HUES48 (cell line): ENCODE results near the gene LSM2.
"Not testable (repeated sequence)": the region's sequence is repeated elsewhere in the genome, so short reads cannot be mapped to it uniquely, and the experiment has no call there.

Experiments
- H3K27ac ChIP-seq: one replicate; pipeline ENCODE4 v1.7.0; 2013; ENCODE audit warnings: low read depth, low read length, inconsistent platforms
- H3K27me3 ChIP-seq: 2 replicates; pipeline ENCODE4 v1.6.1; 2013; ENCODE audit warnings: mild to moderate bottlenecking, low read length; ENCODE audit not compliant: control insufficient read depth, insufficient read depth
- H3K36me3 ChIP-seq: 2 replicates; pipeline ENCODE4 v1.6.1; 2013; ENCODE audit warnings: low read length; ENCODE audit not compliant: control insufficient read depth, insufficient read depth
- H3K4me1 ChIP-seq: 2 replicates; pipeline ENCODE4 v1.6.1; 2013; ENCODE audit warnings: mild to moderate bottlenecking, low read length; ENCODE audit not compliant: control insufficient read depth, insufficient read depth
- H3K4me3 ChIP-seq: 2 replicates; pipeline ENCODE4 v1.5.1; 2013; ENCODE audit warnings: mild to moderate bottlenecking, low read depth, low read length
- H3K9ac ChIP-seq: 2 replicates; pipeline ENCODE4 v1.6.1; 2013; ENCODE audit warnings: mild to moderate bottlenecking, low read depth, low read length, moderate library complexity
- H3K9me3 ChIP-seq: 2 replicates; pipeline ENCODE4 v1.6.1; 2013; ENCODE audit warnings: low read length; ENCODE audit not compliant: control insufficient read depth, insufficient read depth

LSM2 gene

DNA sequence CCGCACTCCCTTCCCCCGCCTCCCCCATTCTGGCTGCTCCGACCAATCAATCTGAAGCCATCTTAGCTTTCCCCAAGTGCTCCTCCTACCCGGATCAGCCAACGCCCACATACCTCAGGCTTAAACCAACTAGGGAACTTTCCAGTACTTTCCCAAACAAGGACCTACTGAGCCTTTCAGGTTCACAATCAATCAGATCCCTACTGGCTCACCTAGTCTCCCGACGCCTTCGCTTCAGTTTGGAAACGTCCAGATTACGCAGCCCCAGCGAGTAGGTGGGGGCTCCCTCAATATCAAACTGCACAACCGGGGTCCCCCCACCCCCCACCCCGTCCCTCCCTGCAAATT is 7.9 kb upstream of the LSM2 start:
- Histone ChIP-seq H3K27me3 (no peaks in the 10 kb centered on the region), H3K4me1 (peaks cover 10% of the 10 kb centered on the region; the same call in 1 of the 2 replicates), H3K4me3 (peak overlapping the region; percentile 65), H3K9ac (peak overlapping the region; percentile 46), H3K9me3 (no peaks in the 10 kb centered on the region), H3K27ac (peak overlapping the region; percentile 100), H3K36me3 (no peaks in the 10 kb centered on the region)

DNA sequence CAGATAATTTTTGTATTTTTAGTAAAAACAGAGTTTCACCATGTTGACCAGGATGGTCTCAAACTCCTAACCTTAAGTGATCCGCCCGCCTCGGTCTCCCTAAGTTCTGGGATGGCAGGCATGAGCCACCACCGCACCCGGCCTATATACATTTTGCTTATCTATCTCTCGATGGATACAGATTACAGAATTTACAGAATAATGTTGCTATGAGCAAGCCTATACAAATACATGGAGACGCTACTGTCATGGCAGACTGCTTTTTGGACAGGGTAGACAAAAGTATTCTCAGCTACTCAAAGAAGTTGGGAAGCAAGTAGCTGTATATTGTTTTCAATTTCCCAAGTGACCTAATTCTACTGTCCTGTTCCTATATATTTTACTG is 6.7 kb upstream of the LSM2 start:
- Histone ChIP-seq H3K27me3 (no peaks in the 10 kb centered on the region), H3K9me3 (no peaks in the 10 kb centered on the region), H3K4me3 (no peak overlapping the region), H3K27ac (peak overlapping the region; percentile 64), H3K36me3 (no peaks in the 10 kb centered on the region), H3K9ac (no peak overlapping the region), H3K4me1 (peaks cover 7% of the 10 kb centered on the region; the same call in 1 of the 2 replicates)

- H3K4me3 ChIP-seq, result no peak overlapping the region
- no peaks in the 10 kb centered on the region for H3K9me3 ChIP-seq
- peaks cover 4% of the 10 kb centered on the region; the same call in 1 of the 2 replicates for H3K4me1 ChIP-seq
- H3K36me3 ChIP-seq, result no peaks in the 10 kb centered on the region
- no peak overlapping the region for H3K9ac ChIP-seq
- no peaks in the 10 kb centered on the region for H3K27me3 ChIP-seq
- no peak overlapping the region for H3K27ac ChIP-seq
These were observed 4.9 kb upstream of the LSM2 start for GRCh38 chr6:31811645-31812044.

GRCh38 chr6:31808599-31808998 is 1.8 kb upstream of the LSM2 start:
- H3K27me3 ChIP-seq, H3K9me3 ChIP-seq, H3K4me1 ChIP-seq, H3K4me3 ChIP-seq, H3K27ac ChIP-seq, H3K36me3 ChIP-seq, H3K9ac ChIP-seq: not testable (repeated sequence)

DNA sequence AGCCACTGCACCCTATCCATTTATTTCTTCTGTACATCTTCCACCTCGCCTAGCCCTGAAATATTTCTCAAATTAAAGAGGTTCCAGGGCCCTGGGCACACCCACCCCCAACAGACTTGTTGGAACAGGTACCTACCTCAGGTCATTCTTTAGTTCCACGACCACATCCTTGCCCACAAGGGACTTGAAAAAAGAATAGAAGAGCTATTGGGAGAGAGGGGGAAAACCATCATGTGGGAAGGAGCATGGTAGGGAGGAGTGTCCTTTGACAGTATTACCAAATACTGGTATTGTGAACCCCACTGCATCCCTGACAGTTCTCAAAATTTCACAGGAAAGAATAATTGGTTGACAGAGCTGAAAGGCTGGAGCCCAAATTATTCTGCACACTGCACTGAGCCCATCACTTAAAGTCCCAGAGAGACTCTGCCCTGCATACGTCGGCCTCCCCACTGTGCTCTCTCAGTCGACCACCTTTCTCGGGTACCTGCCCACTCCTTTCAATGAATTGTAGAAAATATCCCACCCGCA is 762 bp downstream of the LSM2 start:
- H3K9me3 ChIP-seq, result no peaks in the 10 kb centered on the region
- no peaks in the 10 kb centered on the region; the same call in 1 of the 2 replicates for H3K4me1 ChIP-seq
- H3K4me3 ChIP-seq, result peak overlapping the region; percentile 95
- no peaks in the 10 kb centered on the region for H3K27me3 ChIP-seq
- peak overlapping the region; percentile 95 for H3K9ac ChIP-seq
- H3K27ac ChIP-seq, result peak overlapping the region; percentile 97
- H3K36me3 ChIP-seq, result peaks cover 25% of the 10 kb centered on the region

DNA sequence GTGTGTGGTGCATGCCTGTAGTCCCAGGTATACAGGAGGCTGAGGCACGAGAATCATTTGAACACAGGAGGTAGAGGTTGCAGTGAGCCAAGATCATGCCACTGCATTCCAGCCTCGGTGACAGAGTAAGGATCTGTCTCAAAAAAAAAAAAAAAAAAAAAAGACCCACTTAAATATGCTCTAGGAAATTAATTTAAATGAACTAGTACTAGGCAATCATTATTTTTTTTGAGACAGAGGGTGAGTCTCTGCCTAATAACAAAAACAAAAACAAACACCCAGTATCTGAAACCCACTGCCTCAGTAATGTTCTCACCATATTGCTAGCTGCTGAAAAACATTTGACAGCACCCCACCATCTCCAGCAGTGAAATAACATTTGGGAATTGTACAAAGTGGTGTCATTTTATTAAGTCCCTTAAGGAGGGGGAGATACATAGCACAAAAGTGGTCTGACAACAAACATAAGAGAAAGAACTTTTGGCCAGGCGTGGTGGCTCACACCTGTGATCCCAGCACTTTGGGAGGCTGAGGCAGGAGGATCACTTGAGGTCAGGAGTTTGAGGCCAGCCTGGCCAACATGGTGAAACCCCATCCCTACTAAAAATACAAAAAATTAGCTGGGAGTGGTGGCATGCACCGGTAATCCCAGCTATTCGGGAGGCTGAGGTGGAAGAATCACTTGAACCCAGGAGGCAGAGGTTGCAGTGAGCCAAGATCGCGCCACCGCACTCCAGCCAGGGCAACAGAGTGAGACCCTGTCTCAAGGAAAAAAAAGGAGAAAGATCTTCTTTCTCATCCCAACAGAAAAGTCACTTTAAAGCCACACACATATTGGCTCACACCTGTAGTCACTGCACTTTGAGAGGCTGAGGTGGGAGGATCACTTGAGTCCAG is 5.5 kb downstream of the LSM2 start:
- H3K27me3 ChIP-seq, H3K4me3 ChIP-seq, H3K4me1 ChIP-seq, H3K9ac ChIP-seq, H3K27ac ChIP-seq, H3K9me3 ChIP-seq: not testable (repeated sequence)
- peaks cover 43% of the 10 kb centered on the region for H3K36me3 ChIP-seq

DNA sequence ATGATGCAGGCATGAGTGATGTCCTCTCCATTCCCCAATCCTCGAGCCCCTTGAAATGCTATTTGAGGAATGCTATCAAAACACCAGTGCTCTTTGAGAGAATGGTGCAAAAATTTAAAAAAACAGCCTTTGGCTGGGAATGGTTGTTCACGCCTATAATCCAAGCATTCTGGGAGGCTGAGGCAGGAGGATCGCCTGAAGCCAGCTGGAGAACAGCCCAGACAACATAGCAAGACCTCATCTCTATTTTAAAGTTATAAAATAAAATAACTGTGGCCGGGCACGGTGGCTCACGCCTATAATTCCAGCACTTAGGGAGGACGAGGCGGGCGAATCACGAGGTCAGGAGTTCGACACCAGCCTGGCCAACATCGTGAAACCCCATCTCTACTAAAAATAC is 7.0 kb downstream of the LSM2 start:
- Histone ChIP-seq H3K4me1 (no peaks in the 10 kb centered on the region), H3K27ac (no peak overlapping the region), H3K4me3 (no peak overlapping the region), H3K9ac (no peak overlapping the region), H3K9me3 (no peaks in the 10 kb centered on the region), H3K27me3 (no peaks in the 10 kb centered on the region), H3K36me3 (peaks cover 43% of the 10 kb centered on the region)

- Histone ChIP-seq H3K36me3 (peaks cover 36% of the 10 kb centered on the region), H3K27me3 (no peaks in the 10 kb centered on the region), H3K9ac (no peak overlapping the region), H3K4me1 (peaks cover 6% of the 10 kb centered on the region; the same call in 1 of the 2 replicates), H3K9me3 (no peaks in the 10 kb centered on the region), H3K27ac (no peak overlapping the region), H3K4me3 (no peak overlapping the region)
These were observed 9.2 kb downstream of the LSM2 start for GRCh38 chr6:31797588-31797987.

- no peak overlapping the region for H3K9ac ChIP-seq
- peaks cover 6% of the 10 kb centered on the region; the same call in 1 of the 2 replicates for H3K4me1 ChIP-seq
- H3K27ac ChIP-seq, result no peak overlapping the region
- no peak overlapping the region for H3K4me3 ChIP-seq
- H3K36me3 ChIP-seq, result peaks cover 42% of the 10 kb centered on the region
- no peaks in the 10 kb centered on the region for H3K27me3 ChIP-seq
- H3K9me3 ChIP-seq, result no peaks in the 10 kb centered on the region
These were observed 9.8 kb downstream of the LSM2 start for GRCh38 chr6:31796993-31797385.

- no peaks in the 10 kb centered on the region for H3K9me3 ChIP-seq
- H3K36me3 ChIP-seq, result peaks cover 39% of the 10 kb centered on the region
- H3K27me3 ChIP-seq, result no peaks in the 10 kb centered on the region
- H3K27ac ChIP-seq, result peak within 1 kb of the TSS; percentile 95
- H3K4me1 ChIP-seq, result peaks cover 6% of the 10 kb centered on the region; the same call in 1 of the 2 replicates
- peak within 1 kb of the TSS; percentile 95 for H3K4me3 ChIP-seq
- peak within 1 kb of the TSS; percentile 97 for H3K9ac ChIP-seq
These were observed 11.0 kb downstream of the LSM2 start, which contains the start of gene VARS1 for GRCh38 chr6:31795616-31796298. VARS1 (minus strand) TSS chr6:31795752; CDS start chr6:31795217, 535 bp downstream.
